ENCODE data around the gene LZTR1. TPM values are rescaled to one million over a fixed set of nuclear protein-coding genes. Genes with fewer than 3 reads are reported as not detected.
"Not testable (repeated sequence)": the region's sequence is repeated elsewhere in the genome, so short reads cannot be mapped to it uniquely, and the experiment has no call there.

Gene LZTR1
- total RNA-seq, 1 donor from 2014 or later: 91.6 TPM

DNA sequence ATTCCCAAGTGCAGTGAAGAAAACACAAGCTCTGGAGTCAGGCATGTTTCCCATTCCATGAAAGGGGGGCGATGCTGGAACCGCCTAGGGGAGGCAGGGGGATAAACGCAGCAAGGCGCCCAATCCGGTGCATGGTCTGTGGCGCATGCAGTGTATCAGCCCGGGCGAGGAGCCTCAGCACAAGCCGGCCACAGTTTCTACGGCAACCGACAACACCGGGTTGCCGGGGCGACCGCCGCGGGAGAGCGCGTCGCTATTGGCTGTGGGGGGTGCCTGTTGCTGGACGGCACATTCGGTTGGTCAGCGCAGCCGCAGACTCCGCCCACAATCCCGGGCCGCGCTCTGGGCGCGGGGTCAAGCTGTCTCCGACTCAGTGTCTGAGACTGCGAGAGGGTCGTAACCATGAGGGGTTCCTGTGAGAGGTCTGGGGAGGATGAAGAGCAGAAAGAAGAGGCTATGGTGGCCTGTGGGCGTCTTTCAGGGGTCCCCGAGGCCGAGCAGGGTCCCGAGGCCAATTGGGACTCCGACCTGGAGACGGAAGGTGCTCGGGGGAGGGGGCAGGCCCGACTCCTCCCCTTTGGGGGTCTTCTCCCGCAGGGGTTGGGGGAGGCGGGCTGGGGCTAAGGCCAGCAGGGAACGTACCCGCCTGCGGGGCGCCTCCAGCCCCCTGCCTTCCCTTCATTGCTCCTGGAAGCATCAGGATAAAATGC, 63.6 kb downstream of the LZTR1 start, which contains the start of gene LRRC74B:
LRRC74B (plus strand) TSS at position 362 of the 710 bp plus-strand sequence; CDS start at position 403, 41 bp downstream.
- Mint-ChIP-seq H3K27ac (peak within 1 kb of the TSS; percentile 91), H3K9me3 (ENCODE audit: low read depth) (no peaks in the 10 kb centered on the region), H3K4me1 (ENCODE audit: low read depth) (peaks cover 9% of the 10 kb centered on the region), H3K36me3 (ENCODE audit: insufficient read depth) (no peaks in the 10 kb centered on the region), H3K27me3 (peaks cover 17% of the 10 kb centered on the region), H3K4me3 (ENCODE audit: low read depth) (peak within 1 kb of the TSS; percentile 87)
- peak; percentile 88 for DNase-seq (ENCODE audit: low spot score, unreplicated experiment)
- TF ChIP-seq, protein P1, sequence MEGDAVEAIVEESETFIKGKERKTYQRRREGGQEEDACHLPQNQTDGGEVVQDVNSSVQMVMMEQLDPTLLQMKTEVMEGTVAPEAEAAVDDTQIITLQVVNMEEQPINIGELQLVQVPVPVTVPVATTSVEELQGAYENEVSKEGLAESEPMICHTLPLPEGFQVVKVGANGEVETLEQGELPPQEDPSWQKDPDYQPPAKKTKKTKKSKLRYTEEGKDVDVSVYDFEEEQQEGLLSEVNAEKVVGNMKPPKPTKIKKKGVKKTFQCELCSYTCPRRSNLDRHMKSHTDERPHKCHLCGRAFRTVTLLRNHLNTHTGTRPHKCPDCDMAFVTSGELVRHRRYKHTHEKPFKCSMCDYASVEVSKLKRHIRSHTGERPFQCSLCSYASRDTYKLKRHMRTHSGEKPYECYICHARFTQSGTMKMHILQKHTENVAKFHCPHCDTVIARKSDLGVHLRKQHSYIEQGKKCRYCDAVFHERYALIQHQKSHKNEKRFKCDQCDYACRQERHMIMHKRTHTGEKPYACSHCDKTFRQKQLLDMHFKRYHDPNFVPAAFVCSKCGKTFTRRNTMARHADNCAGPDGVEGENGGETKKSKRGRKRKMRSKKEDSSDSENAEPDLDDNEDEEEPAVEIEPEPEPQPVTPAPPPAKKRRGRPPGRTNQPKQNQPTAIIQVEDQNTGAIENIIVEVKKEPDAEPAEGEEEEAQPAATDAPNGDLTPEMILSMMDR (IDR thresholded peaks at IDR 0.05; ENCODE audit: unreplicated experiment): no peak

DNA sequence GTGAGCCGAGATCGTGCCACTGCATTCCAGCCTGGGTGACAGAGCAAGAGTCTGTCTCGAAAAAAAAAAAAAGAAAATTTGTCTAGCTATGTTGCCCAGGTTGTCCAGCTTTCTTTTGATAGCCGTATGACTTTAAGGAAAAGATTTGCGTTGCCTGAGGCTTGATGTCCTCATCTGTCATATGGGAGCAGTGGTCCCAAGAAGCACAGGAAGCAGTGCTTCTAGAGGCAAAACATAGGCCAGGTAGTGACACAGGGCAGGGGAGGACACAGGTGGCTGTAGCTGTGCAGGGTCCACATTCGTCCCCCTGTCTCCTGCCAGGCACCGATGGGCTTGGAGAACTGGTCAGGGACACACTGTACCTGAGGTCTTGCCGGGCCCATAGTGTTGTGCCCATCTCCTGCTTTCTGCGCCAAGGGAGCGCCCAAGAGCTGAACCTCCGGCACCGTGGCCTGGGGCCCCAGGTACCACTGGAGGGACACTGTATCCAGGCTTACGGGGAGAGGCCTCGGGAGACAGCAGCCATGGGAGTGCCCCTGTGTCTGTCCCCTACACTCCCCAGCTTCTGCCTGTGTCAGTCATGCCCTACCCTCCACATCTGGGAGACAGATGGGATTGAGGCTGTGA, 65.1 kb downstream of the LZTR1 start:
- TF ChIP-seq, protein P1 (IDR thresholded peaks at IDR 0.05; ENCODE audit: unreplicated experiment): no peak
- Mint-ChIP-seq H3K9me3 (ENCODE audit: low read depth) (no peaks in the 10 kb centered on the region), H3K27ac (no peak overlapping the region), H3K4me1 (ENCODE audit: low read depth) (peaks cover 9% of the 10 kb centered on the region), H3K36me3 (ENCODE audit: insufficient read depth) (no peaks in the 10 kb centered on the region), H3K4me3 (ENCODE audit: low read depth) (no peak overlapping the region), H3K27me3 (peaks cover 22% of the 10 kb centered on the region)
- no peak for DNase-seq (ENCODE audit: low spot score, unreplicated experiment)

DNA sequence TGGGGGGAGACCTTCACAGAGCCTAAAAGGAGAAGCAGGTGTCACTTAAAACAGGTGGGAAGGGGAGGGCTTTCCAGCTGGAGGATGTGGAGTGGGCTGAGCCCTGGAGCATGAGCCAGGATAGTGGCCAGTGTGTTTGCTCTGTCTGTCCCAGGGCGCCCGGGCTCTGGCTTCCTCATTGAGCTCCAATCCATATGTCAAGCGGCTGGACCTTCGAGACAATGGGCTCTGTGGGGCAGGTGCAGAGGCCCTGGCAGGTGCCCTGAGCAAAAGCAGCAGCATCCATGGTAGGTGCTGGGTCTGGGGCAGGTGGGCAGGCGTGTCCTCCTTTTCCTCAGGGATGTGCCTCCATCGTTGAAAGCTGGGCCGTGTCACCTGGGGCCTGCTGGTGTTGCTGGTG, 65.6 kb downstream of the LZTR1 start:
- Mint-ChIP-seq H3K4me1 (ENCODE audit: low read depth) (peaks cover 9% of the 10 kb centered on the region), H3K27ac (no peak overlapping the region), H3K27me3 (peaks cover 22% of the 10 kb centered on the region), H3K36me3 (ENCODE audit: insufficient read depth) (no peaks in the 10 kb centered on the region), H3K9me3 (ENCODE audit: low read depth) (no peaks in the 10 kb centered on the region), H3K4me3 (ENCODE audit: low read depth) (no peak overlapping the region)
- TF ChIP-seq, protein P1 (IDR thresholded peaks at IDR 0.05; ENCODE audit: unreplicated experiment): no peak
- DNase-seq (ENCODE audit: low spot score, unreplicated experiment): no peak

DNA sequence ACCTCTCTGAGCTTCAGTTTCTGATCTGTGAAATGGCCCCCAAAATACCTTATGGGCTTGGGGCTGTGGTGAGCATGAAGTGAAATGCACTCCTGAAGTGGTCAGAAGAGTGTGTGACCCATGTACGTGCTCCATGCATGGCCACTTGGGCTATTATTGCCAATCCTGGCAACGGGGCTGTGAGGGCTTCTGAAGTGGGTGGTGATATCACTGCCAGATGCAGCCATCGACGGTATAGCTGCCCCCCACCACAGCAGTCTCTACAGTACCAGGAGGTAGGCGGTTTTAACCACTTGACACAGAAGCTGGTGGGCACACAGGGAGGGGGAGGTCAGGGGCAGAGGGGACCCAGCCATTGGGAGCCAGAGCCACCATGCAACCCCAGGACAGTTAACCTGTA, 66.4 kb downstream of the LZTR1 start:
- peaks cover 18% of the 10 kb centered on the region for H3K27me3 Mint-ChIP-seq
- H3K27ac Mint-ChIP-seq; H3K9me3 Mint-ChIP-seq (ENCODE audit: low read depth); H3K36me3 Mint-ChIP-seq (ENCODE audit: insufficient read depth); H3K4me1 Mint-ChIP-seq (ENCODE audit: low read depth); DNase-seq (ENCODE audit: low spot score, unreplicated experiment); H3K4me3 Mint-ChIP-seq (ENCODE audit: low read depth): not testable (repeated sequence)

Small RNAs within 50 kb of the gene (microRNA-seq; reads per million reads assigned to microRNA genes)
- not detected for gene MIR649 (ENCODE audit: borderline number of aligned reads, unreplicated experiment)

Other genes with a start within 250 kb of the LZTR1 start
- gene SERPIND1, start 208.2 kb upstream of the LZTR1 start, total RNA-seq: 0.40 and 0.74 TPM in 2 replicates
- gene PI4KA, start 123.5 kb upstream of the LZTR1 start, total RNA-seq: 125 and 140 TPM in 2 replicates
- gene SNAP29, start 123.3 kb upstream of the LZTR1 start, total RNA-seq: 20.4 and 20.6 TPM in 2 replicates
- 81.4 and 86.3 TPM in 2 replicates for gene CRKL, start 64.9 kb upstream of the LZTR1 start, total RNA-seq
- 1.8 and 2.3 TPM in 2 replicates for gene AIFM3, start 15.0 kb upstream of the LZTR1 start, total RNA-seq
- gene THAP7, start 19.8 kb downstream of the LZTR1 start, total RNA-seq: 17.6 and 20.2 TPM in 2 replicates
- gene P2RX6, start 32.9 kb downstream of the LZTR1 start, total RNA-seq: 0.36 and 0.57 TPM in 2 replicates
- gene SLC7A4, start 50.3 kb downstream of the LZTR1 start, total RNA-seq: 1.1 and 1.3 TPM in 2 replicates
- 0.40 and 0.72 TPM in 2 replicates for gene LRRC74B, start 63.6 kb downstream of the LZTR1 start, total RNA-seq